Smooth muscle cell (in vitro differentiated cells): ENCODE data around the gene DRD2. TPM values are rescaled to one million over a fixed set of nuclear protein-coding genes. Genes with fewer than 3 reads are reported as not detected.

Source experiments
- DNase-seq: peaks from one replicate; lab custom pipeline; 2025; ENCODE audit not compliant: unreplicated experiment; lab: John Stamatoyannopoulos, UW
- H2AFZ ChIP-seq: fragments of 200-600 bp; sonication (generic); 2 replicates; pipeline ENCODE4 v1.6.0; 2016; ENCODE audit warnings: antibody characterized with exemption, low read depth, mild to moderate bottlenecking
- H3F3A ChIP-seq: fragments of 200-600 bp; sonication (generic); 2 replicates; pipeline ENCODE4 v1.6.0; 2017; ENCODE audit warnings: antibody characterized with exemption, low read depth
- H3K27ac ChIP-seq: fragments of 200-600 bp; sonication (generic); 2 replicates; pipeline ENCODE4 v1.5.1; 2016; ENCODE audit warnings: low read depth, mild to moderate bottlenecking
- H3K27me3 ChIP-seq: fragments of 200-600 bp; sonication (generic); 2 replicates; pipeline ENCODE4 v1.6.1; 2016; ENCODE audit warnings: low read depth, mild to moderate bottlenecking
- H3K36me3 ChIP-seq: fragments of 200-600 bp; sonication (generic); 2 replicates; pipeline ENCODE4 v1.5.1; 2016; ENCODE audit warnings: low read depth
- H3K4me1 ChIP-seq: fragments of 200-600 bp; sonication (generic); 2 replicates; pipeline ENCODE4 v1.5.1; 2016; ENCODE audit warnings: low read depth
- H3K4me2 ChIP-seq: fragments of 200-600 bp; sonication (generic); 2 replicates; pipeline ENCODE4 v1.6.0; 2016; ENCODE audit warnings: mild to moderate bottlenecking
- H3K4me3 ChIP-seq: fragments of 200-600 bp; sonication (generic); 2 replicates; pipeline ENCODE4 v1.5.1; 2016; ENCODE audit warnings: mild to moderate bottlenecking
- H3K79me2 ChIP-seq: fragments of 200-600 bp; sonication (generic); 2 replicates; pipeline ENCODE4 v1.6.0; 2016; ENCODE audit warnings: low read depth, mild to moderate bottlenecking
- H3K9ac ChIP-seq: fragments of 200-600 bp; sonication (generic); 2 replicates; pipeline ENCODE4 v1.6.0; 2016; ENCODE audit warnings: low read depth
- H3K9me3 ChIP-seq: fragments of 200-600 bp; sonication (generic); replicated peaks from 2 replicates; pipeline ENCODE4 v1.5.1; 2016; ENCODE audit warnings: low read depth
- H4K20me1 ChIP-seq: fragments of 200-600 bp; sonication (generic); 2 replicates; pipeline ENCODE4 v1.6.0; 2016; ENCODE audit warnings: low read depth
- CTCF ChIP-seq: fragments of 200-600 bp; sonication (generic); IDR thresholded peaks from 2 replicates; pipeline ENCODE4 v1.5.1; 2017; ENCODE audit warnings: borderline replicate concordance, mild to moderate bottlenecking, antibody characterized with exemption; ENCODE audit not compliant: insufficient read depth, poor library complexity, severe bottlenecking
- WGBS: methylation state at CpG from one replicate; pipeline ENCODE4 v1.1.7; 2016; ENCODE audit warnings: low lambda C conversion rate; 5-methylcytosine and 5-hydroxymethylcytosine counted together
- polyA plus RNA-seq: library from polyadenylated mRNA; unstranded; fragments of >200 nt; fragmentation: Nextera tagmentation; extraction: Ambion mirVana; gene quantifications from 2 replicates; pipeline ENCODE4 v1.2.1, GENCODE V29; 2016
- total RNA-seq: library from RNA; depleted of rRNA; stranded (reverse); fragments of >200 nt; gene quantifications from 2 replicates; pipeline ENCODE4 v1.2.3, GENCODE V29; 2014

The DRD2 gene
- total and polyA plus RNA-seq, 2 experiments from 2014 or later = 0.57 to 0.72 TPM

GRCh38 chr11:113408206-113408605, 67.0 kb downstream of the DRD2 start:
- 74% methylated on average over 9 of the region's 9 CpGs for WGBS
- no peaks in the 10 kb centered on the region for H4K20me1 ChIP-seq
- no peaks in the 10 kb centered on the region for H3K9me3 ChIP-seq
- H3K9ac ChIP-seq = no peak overlapping the region
- no peaks in the 10 kb centered on the region for H3K79me2 ChIP-seq
- H3F3A ChIP-seq = no peaks in the 10 kb centered on the region
- no peak overlapping the region for H2AFZ ChIP-seq
- no peak for DNase-seq
- H3K27ac ChIP-seq = no peak overlapping the region
- H3K4me3 ChIP-seq = no peak overlapping the region
- no peaks in the 10 kb centered on the region for H3K36me3 ChIP-seq
- H3K4me1 ChIP-seq = no peaks in the 10 kb centered on the region
- peaks cover 11% of the 10 kb centered on the region for H3K27me3 ChIP-seq
- H3K4me2 ChIP-seq = no peak overlapping the region
- TF ChIP-seq CTCF = no peak

- Histone ChIP-seq H3K4me2 (no peak overlapping the region), H3K79me2 (no peaks in the 10 kb centered on the region), H4K20me1 (no peaks in the 10 kb centered on the region), H3K4me1 (no peaks in the 10 kb centered on the region), H3K27ac (no peak overlapping the region), H3K9me3 (no peaks in the 10 kb centered on the region), H3K36me3 (no peaks in the 10 kb centered on the region), H3F3A (no peaks in the 10 kb centered on the region), H3K9ac (no peak overlapping the region), H3K4me3 (no peak overlapping the region), H2AFZ (no peak overlapping the region), H3K27me3 (peaks cover 20% of the 10 kb centered on the region)
- DNase-seq = no peak
- WGBS = 89% methylated on average over 3 of the region's 3 CpGs
- no peak for TF ChIP-seq CTCF
These were observed 68.0 kb downstream of the DRD2 start for GRCh38 chr11:113407163-113407562.

- no peaks in the 10 kb centered on the region for H3K36me3 ChIP-seq
- H3K4me3 ChIP-seq = no peak overlapping the region
- 91% methylated on average over 7 of the region's 7 CpGs for WGBS
- DNase-seq = no peak
- no peak for TF ChIP-seq CTCF
- no peak overlapping the region for H3K4me2 ChIP-seq
- H3K9ac ChIP-seq = no peak overlapping the region
- no peaks in the 10 kb centered on the region for H3F3A ChIP-seq
- no peaks in the 10 kb centered on the region for H3K79me2 ChIP-seq
- H3K27ac ChIP-seq = no peak overlapping the region
- no peaks in the 10 kb centered on the region for H3K4me1 ChIP-seq
- H3K9me3 ChIP-seq = no peaks in the 10 kb centered on the region
- H3K27me3 ChIP-seq = peaks cover 26% of the 10 kb centered on the region
- no peak overlapping the region for H2AFZ ChIP-seq
- no peaks in the 10 kb centered on the region for H4K20me1 ChIP-seq
These were observed 69.3 kb downstream of the DRD2 start for GRCh38 chr11:113405724-113406478.

GRCh38 chr11:113404859-113405430, 70.3 kb downstream of the DRD2 start:
- 93% methylated on average over 7 of the region's 7 CpGs for WGBS
- H3K36me3 ChIP-seq = no peaks in the 10 kb centered on the region
- no peak for DNase-seq
- peaks cover 36% of the 10 kb centered on the region for H3K27me3 ChIP-seq
- H3K9me3 ChIP-seq = no peaks in the 10 kb centered on the region
- no peaks in the 10 kb centered on the region for H4K20me1 ChIP-seq
- no peaks in the 10 kb centered on the region for H3F3A ChIP-seq
- no peak overlapping the region for H3K27ac ChIP-seq
- no peak overlapping the region for H3K4me2 ChIP-seq
- H3K79me2 ChIP-seq = no peaks in the 10 kb centered on the region
- no peak overlapping the region for H3K9ac ChIP-seq
- H2AFZ ChIP-seq = no peak overlapping the region
- no peak for TF ChIP-seq CTCF
- no peaks in the 10 kb centered on the region for H3K4me1 ChIP-seq
- H3K4me3 ChIP-seq = no peak overlapping the region
